HUES48 (cell line): ENCODE measurements around the gene PAK1.
"Not testable (repeated sequence)": the region's sequence is repeated elsewhere in the genome, so short reads cannot be mapped to it uniquely, and the experiment has no call there.

ENCODE experiments used
- H3K27ac ChIP-seq: one replicate; pipeline ENCODE4 v1.7.0; 2013; ENCODE audit warnings: low read depth, low read length, inconsistent platforms
- H3K27me3 ChIP-seq: 2 replicates; pipeline ENCODE4 v1.6.1; 2013; ENCODE audit warnings: mild to moderate bottlenecking, low read length; ENCODE audit not compliant: control insufficient read depth, insufficient read depth
- H3K36me3 ChIP-seq: 2 replicates; pipeline ENCODE4 v1.6.1; 2013; ENCODE audit warnings: low read length; ENCODE audit not compliant: control insufficient read depth, insufficient read depth
- H3K4me1 ChIP-seq: 2 replicates; pipeline ENCODE4 v1.6.1; 2013; ENCODE audit warnings: mild to moderate bottlenecking, low read length; ENCODE audit not compliant: control insufficient read depth, insufficient read depth
- H3K4me3 ChIP-seq: 2 replicates; pipeline ENCODE4 v1.5.1; 2013; ENCODE audit warnings: mild to moderate bottlenecking, low read depth, low read length
- H3K9ac ChIP-seq: 2 replicates; pipeline ENCODE4 v1.6.1; 2013; ENCODE audit warnings: mild to moderate bottlenecking, low read depth, low read length, moderate library complexity
- H3K9me3 ChIP-seq: 2 replicates; pipeline ENCODE4 v1.6.1; 2013; ENCODE audit warnings: low read length; ENCODE audit not compliant: control insufficient read depth, insufficient read depth

Gene PAK1

GRCh38 chr11:77387701-77388100, 86.2 kb downstream of the PAK1 start:
- Histone ChIP-seq H3K9me3 (no peaks in the 10 kb centered on the region), H3K4me1 (no peaks in the 10 kb centered on the region), H3K27ac (no peak overlapping the region)

GRCh38 chr11:77386178-77386577, 87.7 kb downstream of the PAK1 start:
- no peak overlapping the region for H3K9ac ChIP-seq
- H3K27me3 ChIP-seq = no peaks in the 10 kb centered on the region
- H3K4me3 ChIP-seq = no peak overlapping the region
- H3K36me3 ChIP-seq = peaks cover 33% of the 10 kb centered on the region
- H3K27ac ChIP-seq = no peak overlapping the region
- no peaks in the 10 kb centered on the region for H3K9me3 ChIP-seq
- no peaks in the 10 kb centered on the region for H3K4me1 ChIP-seq

More at GRCh38 chr11:77387701-77388100, 86.2 kb downstream of the PAK1 start:
- Histone ChIP-seq H3K4me3 (no peak overlapping the region), H3K36me3 (peaks cover 42% of the 10 kb centered on the region), H3K9ac (no peak overlapping the region), H3K27me3 (no peaks in the 10 kb centered on the region)

GRCh38 chr11:77385255-77385771, 88.6 kb downstream of the PAK1 start:
- not testable (repeated sequence) for H3K27me3 ChIP-seq, H3K4me1 ChIP-seq, H3K4me3 ChIP-seq, H3K9me3 ChIP-seq, H3K27ac ChIP-seq, H3K9ac ChIP-seq
- H3K36me3 ChIP-seq = peaks cover 34% of the 10 kb centered on the region

- Histone ChIP-seq H3K4me1 (no peaks in the 10 kb centered on the region), H3K4me3 (no peak overlapping the region), H3K36me3 (peaks cover 37% of the 10 kb centered on the region), H3K27me3 (no peaks in the 10 kb centered on the region), H3K27ac (no peak overlapping the region), H3K9me3 (no peaks in the 10 kb centered on the region), H3K9ac (no peak overlapping the region)
These were observed 89.3 kb downstream of the PAK1 start for GRCh38 chr11:77384571-77384970.

DNA sequence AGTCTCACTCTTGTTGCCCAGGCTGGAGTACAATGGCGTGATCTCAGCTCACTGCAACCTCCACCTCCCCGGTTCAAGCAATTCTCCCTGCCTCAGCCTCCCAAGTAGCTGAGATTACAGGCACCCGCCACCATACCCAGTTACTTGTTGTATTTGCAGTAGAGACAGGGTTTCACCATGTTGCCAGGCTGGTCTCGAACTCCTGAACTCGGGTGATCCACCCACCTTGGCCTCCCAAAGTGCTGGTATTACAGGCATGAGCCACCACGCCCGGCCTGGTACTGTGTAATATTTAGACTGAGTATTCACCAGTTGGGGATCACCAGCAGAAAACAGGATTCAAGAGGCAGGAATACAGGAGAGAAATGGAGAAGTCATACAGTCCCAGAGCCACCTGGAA, 90.5 kb downstream of the PAK1 start:
- not testable (repeated sequence) for H3K27me3 ChIP-seq, H3K9ac ChIP-seq, H3K27ac ChIP-seq, H3K4me3 ChIP-seq, H3K4me1 ChIP-seq, H3K9me3 ChIP-seq
- peaks cover 40% of the 10 kb centered on the region for H3K36me3 ChIP-seq

- Histone ChIP-seq H3K27ac (no peak overlapping the region), H3K27me3 (no peaks in the 10 kb centered on the region)
These were observed 91.9 kb downstream of the PAK1 start for GRCh38 chr11:77381729-77382665.

DNA sequence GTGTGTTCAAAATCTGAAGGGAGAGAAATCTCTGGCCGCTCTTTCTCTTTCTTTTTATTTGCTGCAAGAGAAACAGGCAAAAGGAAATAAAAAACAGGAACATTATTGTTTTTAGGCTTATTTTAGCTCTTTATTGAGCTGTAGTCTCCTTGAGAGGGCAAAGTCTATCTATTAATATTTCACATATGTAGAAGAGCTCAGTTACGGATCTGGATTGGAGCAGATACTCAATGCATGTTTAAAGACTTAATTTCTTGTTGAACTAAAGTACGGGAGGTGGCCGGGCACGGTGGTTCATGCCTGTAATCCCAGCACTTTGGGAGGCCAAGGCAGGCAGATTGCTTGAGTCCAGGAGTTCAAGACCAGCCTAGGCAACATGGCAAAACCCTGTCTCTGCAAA, 94.0 kb downstream of the PAK1 start:
- H3K4me3 ChIP-seq = no peak overlapping the region
- H3K27ac ChIP-seq = no peak overlapping the region
- no peaks in the 10 kb centered on the region for H3K27me3 ChIP-seq
- H3K4me1 ChIP-seq = no peaks in the 10 kb centered on the region
- no peaks in the 10 kb centered on the region for H3K9me3 ChIP-seq
- H3K36me3 ChIP-seq = peaks cover 73% of the 10 kb centered on the region
- H3K9ac ChIP-seq = no peak overlapping the region

More at GRCh38 chr11:77381729-77382665, 91.9 kb downstream of the PAK1 start:
- Histone ChIP-seq H3K4me3 (no peak overlapping the region), H3K36me3 (peaks cover 54% of the 10 kb centered on the region), H3K4me1 (no peaks in the 10 kb centered on the region), H3K9me3 (no peaks in the 10 kb centered on the region), H3K9ac (no peak overlapping the region)

DNA sequence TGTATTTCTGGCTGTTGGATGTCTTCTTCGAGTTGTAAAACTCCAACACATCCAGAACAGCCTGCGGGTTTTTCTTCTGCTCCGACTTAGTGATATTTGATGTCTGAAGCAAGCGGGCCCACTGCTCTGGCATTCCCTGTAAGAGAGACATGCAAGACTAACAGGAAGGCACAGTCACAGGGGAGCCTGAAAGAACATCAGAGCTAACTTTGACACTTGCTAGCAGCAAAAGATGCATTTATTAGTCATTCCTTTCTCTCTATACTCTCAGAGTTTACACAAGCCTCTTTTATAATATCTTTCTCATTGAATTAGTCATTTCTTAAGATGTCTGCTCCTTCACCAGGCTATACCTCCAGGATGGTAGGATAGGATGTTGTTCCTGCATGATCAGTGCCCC, 94.6 kb downstream of the PAK1 start:
- no peak overlapping the region for H3K9ac ChIP-seq
- peaks cover 79% of the 10 kb centered on the region for H3K36me3 ChIP-seq
- no peak overlapping the region for H3K27ac ChIP-seq
- H3K27me3 ChIP-seq = no peaks in the 10 kb centered on the region
- no peaks in the 10 kb centered on the region for H3K4me1 ChIP-seq
- no peak overlapping the region for H3K4me3 ChIP-seq
- no peaks in the 10 kb centered on the region for H3K9me3 ChIP-seq

DNA sequence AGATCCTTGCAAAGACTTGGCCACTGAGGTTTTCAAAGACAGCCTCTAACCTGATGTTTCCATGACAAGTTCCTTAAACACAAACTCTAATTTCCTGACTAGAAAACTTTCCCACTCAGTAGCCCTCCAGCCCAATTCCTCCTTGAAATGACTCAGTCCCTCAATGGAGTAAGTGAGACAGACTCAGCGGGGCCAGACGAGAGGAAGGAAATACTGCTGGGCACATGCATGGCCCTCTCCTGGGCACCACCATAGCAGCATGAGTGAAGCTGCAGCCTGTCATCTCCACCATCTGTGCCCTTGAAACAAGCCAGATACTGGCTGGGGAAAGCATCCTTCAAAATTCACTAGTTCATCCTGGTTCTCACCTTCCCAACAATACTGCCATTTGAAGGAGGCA, 96.2 kb downstream of the PAK1 start:
- H3K9me3 ChIP-seq = no peaks in the 10 kb centered on the region
- H3K9ac ChIP-seq = no peak overlapping the region
- H3K4me3 ChIP-seq = no peak overlapping the region
- H3K27ac ChIP-seq = no peak overlapping the region
- H3K36me3 ChIP-seq = peaks cover 87% of the 10 kb centered on the region
- H3K4me1 ChIP-seq = no peaks in the 10 kb centered on the region
- H3K27me3 ChIP-seq = no peaks in the 10 kb centered on the region

- Histone ChIP-seq H3K27ac (no peak overlapping the region), H3K4me1 (no peaks in the 10 kb centered on the region), H3K9me3 (no peaks in the 10 kb centered on the region), H3K9ac (no peak overlapping the region), H3K4me3 (no peak overlapping the region), H3K36me3 (peaks cover 97% of the 10 kb centered on the region), H3K27me3 (no peaks in the 10 kb centered on the region)
These were observed 98.8 kb downstream of the PAK1 start for GRCh38 chr11:77375107-77375506.

DNA sequence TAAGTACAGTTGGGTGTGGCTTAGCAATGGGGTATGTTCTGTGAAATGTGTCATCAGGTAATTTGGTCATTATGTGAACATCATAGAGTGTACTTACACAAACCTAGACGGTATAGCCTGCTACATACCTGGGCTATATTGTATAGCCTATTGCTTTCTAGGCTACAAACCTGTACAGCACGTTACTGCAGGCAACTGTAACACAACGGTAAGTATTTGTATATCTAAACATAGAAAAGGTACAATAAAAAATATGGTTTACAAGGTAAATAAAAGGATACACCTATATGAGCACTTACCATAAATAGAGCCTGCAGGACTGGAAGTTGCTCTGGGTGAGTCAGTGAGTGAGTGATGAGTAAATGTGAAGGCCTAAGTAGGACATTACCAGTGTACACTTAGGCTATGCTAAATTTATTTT, 99.3 kb downstream of the PAK1 start:
- Histone ChIP-seq H3K4me3 (no peak overlapping the region), H3K27me3 (no peaks in the 10 kb centered on the region), H3K9ac (no peak overlapping the region), H3K27ac (no peak overlapping the region), H3K36me3 (peaks cover 96% of the 10 kb centered on the region), H3K4me1 (no peaks in the 10 kb centered on the region), H3K9me3 (no peaks in the 10 kb centered on the region)
